Activated CD8-positive, alpha-beta memory T cell treated with anti-CD3 and anti-CD28 coated beads for 36 hours (primary cell): ENCODE results near the gene SLC2A6. TPM values are rescaled to one million over a fixed set of nuclear protein-coding genes. Genes with fewer than 3 reads are reported as not detected.

Source experiments
- CTCF ChIA-PET: fragments of 350-600 bp; sonication (Branson Sonifier 250); formaldehyde crosslinking; loops from one replicate; lab custom pipeline; 2021; ENCODE audit warnings: antibody characterized with exemption; lab: Charles Lee
- POLR2A ChIA-PET: fragments of 350-600 bp; sonication (Branson Sonifier 250); formaldehyde crosslinking; loops from one replicate; lab custom pipeline; 2021; ENCODE audit warnings: antibody characterized with exemption; lab: Charles Lee
- total RNA-seq, 2 experiments: library from RNA; stranded (reverse); gene quantifications; one replicate each; pipeline ENCODE4 v1.2.3, GENCODE V29; 2021

Gene SLC2A6
- total RNA-seq, 2 experiments from 2014 or later, result 14.3 to 14.4 TPM

- CTCF ChIA-PET, result no interaction called here
- POLR2A ChIA-PET, result no interaction called here
These were observed 50.2 kb downstream of the SLC2A6 start for GRCh38 chr9:133428617-133429101.

- ChIA-PET CTCF (no interaction called here), POLR2A (interaction anchor here (0.8 kb wide), 1 partner anchor 25 kb away, joined by 4 read pairs; no protein-coding TSS in a partner anchor)
These were observed 51.1 kb downstream of the SLC2A6 start for GRCh38 chr9:133427658-133428348.

GRCh38 chr9:133426011-133426410, 52.9 kb downstream of the SLC2A6 start:
- ChIA-PET POLR2A (no interaction called here), CTCF (interaction anchor here (1.0 kb wide), 1 partner anchor 15 kb away, joined by 3 read pairs; no protein-coding TSS in a partner anchor)

GRCh38 chr9:133425049-133425632, 53.8 kb downstream of the SLC2A6 start:
- ChIA-PET POLR2A (no interaction called here), CTCF (interaction anchor here (1.0 kb wide), 1 partner anchor 14 kb away, joined by 3 read pairs; no protein-coding TSS in a partner anchor)

GRCh38 chr9:133424187-133424586, 54.7 kb downstream of the SLC2A6 start:
- CTCF ChIA-PET, result no interaction called here
- POLR2A ChIA-PET, result no interaction called here

GRCh38 chr9:133423216-133423615, 55.7 kb downstream of the SLC2A6 start:
- CTCF ChIA-PET, result no interaction called here

GRCh38 chr9:133421615-133422542, 57.0 kb downstream of the SLC2A6 start, which contains the start of gene ADAMTS13:
TSS of gene ADAMTS13 (plus strand) at chr9:133422367. CDS start at chr9:133422444, 77 bp downstream.
- ChIA-PET POLR2A (interaction anchor here (0.8 to 1.6 kb wide), 3 partner anchors 38 to 75 kb away, joined by 3 to 7 read pairs (median 3); partner anchors contain the start of gene CACFD1), CTCF (no interaction called here)

More at GRCh38 chr9:133423216-133423615, 55.7 kb downstream of the SLC2A6 start:
- POLR2A ChIA-PET, result no interaction called here

Other genes with a start within 250 kb of the SLC2A6 start
- gene ABO, start 203.9 kb downstream of the SLC2A6 start, total RNA-seq, result not detected
- gene SURF6, start 142.9 kb downstream of the SLC2A6 start, total RNA-seq, result 10 to 100 TPM; 33.0 to 34.2 TPM
- gene MED22, start 131.0 kb downstream of the SLC2A6 start, total RNA-seq, result 10 to 100 TPM; 42.5 to 43.3 TPM
- gene RPL7A, start 130.9 kb downstream of the SLC2A6 start, total RNA-seq, result 1,000 to 10,000 TPM; 3,102 to 3,168 TPM
- 10 to 100 TPM; 31.6 to 31.9 TPM for gene SURF1, start 122.6 kb downstream of the SLC2A6 start, total RNA-seq
- 10 to 100 TPM; 29.7 to 30.9 TPM for gene SURF2, start 122.5 kb downstream of the SLC2A6 start, total RNA-seq
- gene SURF4, start 103.0 kb downstream of the SLC2A6 start, total RNA-seq, result 100 to 1,000 TPM; 260 to 276 TPM
- under 1 TPM; 0.21 to 0.65 TPM for gene STKLD1, start 102.7 kb downstream of the SLC2A6 start, total RNA-seq
- gene REXO4, start 61.1 kb downstream of the SLC2A6 start, total RNA-seq, result 10 to 100 TPM; 49.5 to 52.0 TPM
- gene ADAMTS13, start 56.7 kb downstream of the SLC2A6 start, total RNA-seq, result 1 to 10 TPM in 1 of 2 experiments, under 1 TPM in 1; 0.89 to 1.4 TPM
- gene CACFD1, start 19.1 kb downstream of the SLC2A6 start, total RNA-seq, result under 1 TPM; 0.90 to 0.97 TPM
- not detected for gene MYMK, start 45.9 kb upstream of the SLC2A6 start, total RNA-seq
- under 1 TPM in 1 of 2 experiments, not detected in 1; 0.04 TPM for gene ADAMTSL2, start 55.6 kb upstream of the SLC2A6 start, total RNA-seq
- not detected for gene FAM163B, start 130.3 kb upstream of the SLC2A6 start, total RNA-seq
- not detected for gene DBH, start 157.3 kb upstream of the SLC2A6 start, total RNA-seq